H1 (cell line): ENCODE results near the gene TCP11. TPM values are rescaled to one million over a fixed set of nuclear protein-coding genes. Genes with fewer than 3 reads are reported as not detected.

Source experiments
- CTCF ChIA-PET: fragments of 300-600 bp; sonication (Branson Sonifier 250); formaldehyde crosslinking; loops from one replicate; lab custom pipeline; 2021; ENCODE audit not compliant: partially characterized antibody; lab: Charles Lee
- POLR2A ChIA-PET: fragments of 300-600 bp; sonication (Branson Sonifier 250); formaldehyde crosslinking; loops from one replicate; lab custom pipeline; 2021; ENCODE audit warnings: inconsistent platforms; ENCODE audit not compliant: partially characterized antibody; lab: Charles Lee
- DNase-seq, 2 experiments: peaks; one replicate each; pipeline versions ENCODE4 v3.0.0 to v3.0.0-alpha.2; 2010 to 2022; ENCODE audit warnings: low spot score in 2 of 2, low read depth in 1 of 2, mixed read lengths in 1 of 2
- FAIRE-seq: peaks from 2 replicates; lab custom pipeline; 2011; peaks lifted over from hg19 to GRCh38; lab: Jason Lieb, UNC
- H2AFZ ChIP-seq: 2 replicates; pipeline ENCODE4 v1.8.1; 2012; ENCODE audit warnings: low read length, inconsistent platforms
- H2AK5ac ChIP-seq: 2 replicates; pipeline ENCODE4 v1.6.1; 2013; ENCODE audit warnings: low read depth, low read length
- H2BK120ac ChIP-seq: replicated peaks from 2 replicates; pipeline ENCODE3; 2013; ENCODE audit warnings: low read depth, low read length, inconsistent platforms
- H2BK12ac ChIP-seq: 2 replicates; pipeline ENCODE4 v1.6.1; 2013; ENCODE audit warnings: low read depth, low read length
- H2BK15ac ChIP-seq: 2 replicates; pipeline ENCODE4 v1.6.1; 2013; ENCODE audit warnings: low read length
- H2BK20ac ChIP-seq: 2 replicates; pipeline ENCODE4 v1.6.1; 2013; ENCODE audit warnings: low read length
- H2BK5ac ChIP-seq: 2 replicates; pipeline ENCODE4 v1.6.1; 2013; ENCODE audit warnings: low read depth, low read length
- H3K14ac ChIP-seq: 2 replicates; pipeline ENCODE4 v1.6.1; 2013; ENCODE audit warnings: inconsistent platforms; ENCODE audit not compliant: insufficient read length
- H3K18ac ChIP-seq: 2 replicates; pipeline ENCODE4 v1.6.1; 2013; ENCODE audit warnings: low read length; ENCODE audit errors: extremely low read depth
- H3K23ac ChIP-seq: 2 replicates; pipeline ENCODE4 v1.6.1; 2013; ENCODE audit warnings: inconsistent platforms; ENCODE audit not compliant: insufficient read length
- H3K23me2 ChIP-seq: 2 replicates; pipeline ENCODE4 v1.6.1; 2013; ENCODE audit warnings: low read depth, low read length
- H3K27ac ChIP-seq: 2 replicates; pipeline ENCODE4 v1.6.1; 2011; ENCODE audit warnings: low read depth, low read length, inconsistent platforms
- H3K27me3 ChIP-seq, 4 experiments: replicated peaks in 1 of 4; 1 replicate in 1 of 4; 2 replicates in 3 of 4; pipeline versions ENCODE4 v1.6.1 to v1.8.1; 2011 to 2013; ENCODE audit warnings: low read length in 3 of 4, mild to moderate bottlenecking in 3 of 4, inconsistent platforms in 2 of 4, mixed read lengths in 2 of 4, moderate library complexity in 1 of 4; ENCODE audit not compliant: control insufficient read depth in 3 of 4, insufficient read depth in 3 of 4; ENCODE audit errors: extremely low read depth in 1 of 4
- H3K36me3 ChIP-seq, 4 experiments: 2 replicates each; pipeline versions ENCODE4 v1.6.1 to v1.8.1; 2011 to 2013; ENCODE audit warnings: mild to moderate bottlenecking in 4 of 4, low read length in 3 of 4, moderate library complexity in 2 of 4, control low read depth in 1 of 4, inconsistent platforms in 1 of 4; ENCODE audit not compliant: insufficient read depth in 4 of 4, control insufficient read depth in 2 of 4
- H3K4ac ChIP-seq: replicated peaks from 2 replicates; pipeline ENCODE3; 2013; ENCODE audit warnings: low read length, low read depth, mixed read lengths, inconsistent platforms; ENCODE audit not compliant: insufficient read length
- H3K4me1 ChIP-seq, 4 experiments: replicated peaks in 1 of 4; 1 replicate in 1 of 4; 2 replicates in 3 of 4; pipeline versions ENCODE4 v1.6.1 to v1.8.1; 2011 to 2013; ENCODE audit warnings: low read length in 3 of 4, inconsistent platforms in 2 of 4, mixed read lengths in 1 of 4; ENCODE audit not compliant: insufficient read depth in 4 of 4, control insufficient read depth in 3 of 4
- H3K4me2 ChIP-seq, 2 experiments: 2 replicates each; pipeline versions ENCODE4 v1.6.1 to v1.8.1; 2011 to 2013; ENCODE audit warnings: low read depth in 2 of 2, low read length in 2 of 2, control low read depth in 1 of 2, inconsistent platforms in 1 of 2, mild to moderate bottlenecking in 1 of 2; ENCODE audit not compliant: insufficient read depth in 1 of 2
- H3K4me3 ChIP-seq, 4 experiments: fragments of 200-600, 300-600 bp in 1 of 4; sonication (generic), shearing (Covaris generic), sonication (Bioruptor Twin) in 1 of 4; 2 replicates each; pipeline versions ENCODE4 v1.5.1 to v1.8.1; 2011 to 2016; ENCODE audit warnings: low read length in 4 of 4, low read depth in 3 of 4, control low read depth in 2 of 4, inconsistent platforms in 2 of 4, mild to moderate bottlenecking in 2 of 4, mixed read lengths in 1 of 4, moderate library complexity in 1 of 4; ENCODE audit not compliant: insufficient read depth in 2 of 4; ENCODE audit errors: extremely low read depth in 1 of 4
- H3K56ac ChIP-seq: replicated peaks from 2 replicates; pipeline ENCODE3; 2013; ENCODE audit warnings: low read depth, mild to moderate bottlenecking, mixed read lengths, low read length, inconsistent platforms; ENCODE audit not compliant: insufficient read length
- H3K79me1 ChIP-seq: 2 replicates; pipeline ENCODE4 v1.6.1; 2013; ENCODE audit warnings: low read depth, low read length, control low read depth
- H3K79me2 ChIP-seq, 2 experiments: 2 replicates each; pipeline versions ENCODE4 v1.6.1 to v1.8.1; 2012 to 2013; ENCODE audit warnings: low read length in 2 of 2, mild to moderate bottlenecking in 2 of 2, inconsistent platforms in 1 of 2; ENCODE audit not compliant: insufficient read depth in 2 of 2, control insufficient read depth in 1 of 2
- H3K9ac ChIP-seq, 4 experiments: replicated peaks in 1 of 4; 1 replicate in 1 of 4; 2 replicates in 3 of 4; pipeline versions ENCODE4 v1.6.1 to v1.8.1; 2011 to 2013; ENCODE audit warnings: low read depth in 3 of 4, low read length in 3 of 4, control low read depth in 2 of 4, mild to moderate bottlenecking in 2 of 4, moderate library complexity in 2 of 4, inconsistent platforms in 1 of 4; ENCODE audit errors: extremely low read depth in 1 of 4
- H3K9me3 ChIP-seq, 2 experiments: 2 replicates each; pipeline versions ENCODE4 v1.6.1 to v1.8.1; 2012 to 2013; ENCODE audit warnings: mild to moderate bottlenecking in 2 of 2, moderate library complexity in 2 of 2, control low read depth in 1 of 2, inconsistent platforms in 1 of 2, low read depth in 1 of 2, low read length in 1 of 2, mixed read lengths in 1 of 2; ENCODE audit not compliant: insufficient read depth in 2 of 2
- H4K20me1 ChIP-seq, 2 experiments: replicated peaks in 1 of 2; 2 replicates each; pipeline versions ENCODE3 to v1.8.1; 2011 to 2013; ENCODE audit warnings: inconsistent platforms in 2 of 2, low read length in 2 of 2, mild to moderate bottlenecking in 1 of 2; ENCODE audit not compliant: insufficient read depth in 2 of 2, control insufficient read depth in 1 of 2
- H4K5ac ChIP-seq: 2 replicates; pipeline ENCODE4 v1.6.1; 2013; ENCODE audit warnings: low read length, low read depth, mixed read lengths, inconsistent platforms; ENCODE audit not compliant: insufficient read length
- H4K8ac ChIP-seq: 2 replicates; pipeline ENCODE4 v1.8.0; 2013; ENCODE audit warnings: mild to moderate bottlenecking, moderate library complexity, low read length, inconsistent platforms; ENCODE audit not compliant: insufficient read depth; ENCODE audit errors: extremely low read depth
- H4K91ac ChIP-seq: replicated peaks from 2 replicates; pipeline ENCODE3; 2013; ENCODE audit warnings: low read length, mixed read lengths, inconsistent platforms; ENCODE audit not compliant: insufficient read length
- HDAC2 ChIP-seq, 2 experiments: fragments of 300-600 bp in 1 of 2; sonication (generic) in 1 of 2; IDR thresholded peaks; 2 replicates each; pipeline ENCODE4 v1.6.1; 2011 to 2012; ENCODE audit warnings: low read depth in 2 of 2, low read length in 2 of 2, mild to moderate bottlenecking in 2 of 2, moderate library complexity in 2 of 2, borderline replicate concordance in 1 of 2, inconsistent platforms in 1 of 2
- HDAC6 ChIP-seq: IDR thresholded peaks from one replicate; pipeline ENCODE4 v1.7.1; 2012; ENCODE audit warnings: low read depth, mild to moderate bottlenecking, inconsistent platforms, low read length, moderate library complexity
- SP4 ChIP-seq: IDR thresholded peaks from 2 replicates; pipeline ENCODE4 v1.6.1; 2012; ENCODE audit warnings: low read length, inconsistent platforms
- polyA plus RNA-seq, 7 experiments: library from polyadenylated mRNA; depleted of rRNA in 3 of 7; stranded (reverse) in 5 of 7; unstranded in 2 of 7; fragments of >200 nt in 5 of 7; fragments of 200-250 nt in 2 of 7; gene quantifications; 1 replicate in 5 of 7; 2 replicates in 1 of 7; 4 replicates in 1 of 7; pipeline versions ENCODE4 v1.2.1 to v1.2.3, GENCODE V29; 2011 to 2013; ENCODE audit warnings: missing spikeins in 2 of 7, mixed read lengths in 2 of 7
- total RNA-seq: library from RNA; stranded (reverse); fragmentation: NEBNext Ultra II Directional; extraction: Animal tissue kit (Norgen Biotek cat#: 25700); gene quantifications from 2 replicates; pipeline ENCODE4 v1.2.1, GENCODE V29; 2021
- TF ChIP-seq, protein P1 (sequence below): IDR thresholded peaks from 2 replicates; pipeline ENCODE4 v1.6.1; 2012; ENCODE audit warnings: low read length, inconsistent platforms

Gene TCP11
- total and polyA plus RNA-seq, 2 of the 8 experiments (the other 6 are each of a cell fraction or from before 2014, with no cell fraction given): 0.11 TPM; not detected in 1

DNA sequence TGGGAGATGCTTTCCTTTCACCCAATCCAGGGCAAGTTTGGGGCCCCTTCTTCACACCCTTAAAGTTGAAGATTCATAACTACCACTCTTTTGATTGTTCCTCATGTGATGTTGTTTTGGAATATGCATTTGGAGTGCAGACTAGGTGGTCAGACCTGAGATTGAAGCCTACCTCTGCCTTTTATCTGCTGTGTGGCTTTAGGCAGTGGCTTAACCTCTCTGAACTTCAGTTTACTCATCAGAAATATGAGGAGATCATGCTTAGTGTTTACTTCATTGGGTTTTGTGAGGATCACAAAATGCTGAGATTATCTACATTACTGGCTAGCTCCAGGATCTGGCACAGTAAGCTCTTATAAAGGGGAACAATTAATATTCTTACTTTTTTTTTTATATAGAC is 26.4 kb upstream of the TCP11 start:
- Histone ChIP-seq H3K79me1 (no peaks in the 10 kb centered on the region), H3K27me3 (peaks cover 0 to 2% (median under 1%) of the 10 kb centered on the region in 4 experiments; a peak in 5 of 7 replicates), H4K5ac (no peak overlapping the region), H3K23ac (no peak overlapping the region), H4K8ac (no peak overlapping the region), H3K27ac (no peak overlapping the region), H3K9ac (no peak overlapping the region), H3K4me3 (no peak overlapping the region), H4K20me1 (peaks cover 0 to 3% of the 10 kb centered on the region in 2 experiments), H2BK120ac (no peak overlapping the region), H4K91ac (no peak overlapping the region), H3K4ac (no peak overlapping the region), H2BK15ac (no peak overlapping the region), H3K14ac (no peak overlapping the region), H3K36me3 (no peaks in the 10 kb centered on the region), H2BK20ac (no peak overlapping the region), H2AK5ac (no peak overlapping the region), H2AFZ (no peak overlapping the region), H3K56ac (no peak overlapping the region), H2BK5ac (no peak overlapping the region), H3K4me2 (no peak overlapping the region), H3K4me1 (no peaks in the 10 kb centered on the region), H3K23me2 (peaks cover 5% of the 10 kb centered on the region; the same call in 1 of the 2 replicates), H3K9me3 (peaks cover 0 to 2% of the 10 kb centered on the region in 2 experiments; a peak in 1 of 4 replicates), H3K79me2 (no peaks in the 10 kb centered on the region), H3K18ac (no peak overlapping the region), H2BK12ac (no peak overlapping the region)
- TF ChIP-seq SP4 (no peak), HDAC6 (no peak), HDAC2 (IDR thresholded peaks at IDR 0.05; ENCODE audit: borderline replicate concordance in 1 of 2, low read depth in 2 of 2, low read length in 2 of 2) (no peak)
- TF ChIP-seq, protein P1, sequence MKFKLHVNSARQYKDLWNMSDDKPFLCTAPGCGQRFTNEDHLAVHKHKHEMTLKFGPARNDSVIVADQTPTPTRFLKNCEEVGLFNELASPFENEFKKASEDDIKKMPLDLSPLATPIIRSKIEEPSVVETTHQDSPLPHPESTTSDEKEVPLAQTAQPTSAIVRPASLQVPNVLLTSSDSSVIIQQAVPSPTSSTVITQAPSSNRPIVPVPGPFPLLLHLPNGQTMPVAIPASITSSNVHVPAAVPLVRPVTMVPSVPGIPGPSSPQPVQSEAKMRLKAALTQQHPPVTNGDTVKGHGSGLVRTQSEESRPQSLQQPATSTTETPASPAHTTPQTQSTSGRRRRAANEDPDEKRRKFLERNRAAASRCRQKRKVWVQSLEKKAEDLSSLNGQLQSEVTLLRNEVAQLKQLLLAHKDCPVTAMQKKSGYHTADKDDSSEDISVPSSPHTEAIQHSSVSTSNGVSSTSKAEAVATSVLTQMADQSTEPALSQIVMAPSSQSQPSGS: no peak
- ChIA-PET CTCF (interaction anchor here (0.6 to 3.7 kb wide), 7 partner anchors 17 to 1031 kb away, joined by 3 to 19 read pairs (median 3); no protein-coding TSS in a partner anchor), POLR2A (no interaction called here)
- no peak for DNase-seq
- no peak for FAIRE-seq
